HEK293 (cell line): Measurements from ENCODE around the gene DUSP14.
A peak's percentile ranks its signal among the peaks of the same experiment; 100 is the strongest.

Experiments used
- GLIS2 ChIP-seq: fragments of 450-650 bp; formaldehyde crosslinking; IDR thresholded peaks from 2 replicates; pipeline ENCODE4 v1.5.1; 2016; ENCODE audit warnings: missing biosample characterization, missing genetic modification characterization
- PRDM1 ChIP-seq: fragments of 450-650 bp; formaldehyde crosslinking; IDR thresholded peaks from 2 replicates; pipeline ENCODE4; 2016; ENCODE audit warnings: missing biosample characterization, missing genetic modification characterization
- REPIN1 ChIP-seq: fragments of 450-650 bp; formaldehyde crosslinking; IDR thresholded peaks from 2 replicates; pipeline ENCODE4 v1.5.1; 2017; ENCODE audit warnings: missing biosample characterization, missing genetic modification characterization, low read depth
- ZNF155 ChIP-seq: fragments of 450-650 bp; formaldehyde crosslinking; IDR thresholded peaks from 2 replicates; pipeline ENCODE4 v1.5.1; 2016; ENCODE audit warnings: missing biosample characterization, missing genetic modification characterization
- ZNF157 ChIP-seq: fragments of 450-650 bp; formaldehyde crosslinking; IDR thresholded peaks from 2 replicates; pipeline ENCODE4 v1.5.1; 2016; ENCODE audit warnings: missing biosample characterization, missing genetic modification characterization
- ZNF184 ChIP-seq: fragments of 450-650 bp; IDR thresholded peaks from 2 replicates; pipeline ENCODE4 v1.5.1; 2018; ENCODE audit warnings: missing biosample characterization, mild to moderate bottlenecking, missing genetic modification characterization
- ZNF214 ChIP-seq: fragments of 450-650 bp; formaldehyde crosslinking; IDR thresholded peaks from 2 replicates; pipeline ENCODE4 v1.5.1; 2017; ENCODE audit warnings: missing biosample characterization, mild to moderate bottlenecking, missing genetic modification characterization, borderline replicate concordance
- ZNF23 ChIP-seq: fragments of 450-650 bp; formaldehyde crosslinking; IDR thresholded peaks from 2 replicates; pipeline ENCODE4 v1.5.1; 2016; ENCODE audit warnings: missing biosample characterization, missing genetic modification characterization, borderline replicate concordance
- ZNF302 ChIP-seq: fragments of 450-650 bp; formaldehyde crosslinking; IDR thresholded peaks from 2 replicates; pipeline ENCODE4 v1.5.1; 2016; ENCODE audit warnings: missing biosample characterization, missing genetic modification characterization, low read depth
- ZNF354C ChIP-seq: fragments of 450-650 bp; formaldehyde crosslinking; IDR thresholded peaks from 2 replicates; pipeline ENCODE4 v1.5.1; 2016; ENCODE audit warnings: missing biosample characterization, missing genetic modification characterization, low read depth, borderline replicate concordance
- ZNF394 ChIP-seq: fragments of 450-650 bp; formaldehyde crosslinking; IDR thresholded peaks from 2 replicates; pipeline ENCODE4 v1.5.1; 2016; ENCODE audit warnings: missing biosample characterization, missing genetic modification characterization, mild to moderate bottlenecking, moderate library complexity, borderline replicate concordance
- ZNF416 ChIP-seq: fragments of 450-650 bp; formaldehyde crosslinking; IDR thresholded peaks from 2 replicates; pipeline ENCODE4 v1.5.1; 2016; ENCODE audit warnings: missing biosample characterization, missing genetic modification characterization
- ZNF423 ChIP-seq: fragments of 450-650 bp; formaldehyde crosslinking; IDR thresholded peaks from 2 replicates; pipeline ENCODE4 v1.5.1; 2016; ENCODE audit warnings: missing biosample characterization, missing genetic modification characterization
- ZNF473 ChIP-seq: fragments of 450-650 bp; formaldehyde crosslinking; IDR thresholded peaks from 2 replicates; pipeline ENCODE4 v1.5.1; 2017; ENCODE audit warnings: missing biosample characterization, missing genetic modification characterization
- TF ChIP-seq, protein P1 (sequence below): fragments of 450-650 bp; formaldehyde crosslinking; IDR thresholded peaks from 2 replicates; pipeline ENCODE4 v1.5.1; 2016; ENCODE audit warnings: missing biosample characterization, missing genetic modification characterization
- TF ChIP-seq, protein P2 (sequence below): fragments of 450-650 bp; formaldehyde crosslinking; IDR thresholded peaks from 2 replicates; pipeline ENCODE4 v1.5.1; 2016; ENCODE audit warnings: missing biosample characterization, missing genetic modification characterization
- TF ChIP-seq, protein P3 (sequence below): fragments of 450-650 bp; formaldehyde crosslinking; IDR thresholded peaks from 2 replicates; pipeline ENCODE4 v1.5.1; 2016; ENCODE audit warnings: missing biosample characterization, missing genetic modification characterization
- TF ChIP-seq, protein P4 (sequence below): fragments of 450-650 bp; formaldehyde crosslinking; IDR thresholded peaks from 2 replicates; pipeline ENCODE4 v1.5.1; 2016; ENCODE audit warnings: missing biosample characterization, missing genetic modification characterization
- TF ChIP-seq, protein P5 (sequence below): fragments of 450-650 bp; formaldehyde crosslinking; conservative IDR thresholded peaks from 2 replicates; pipeline ENCODE4 v1.5.1; 2016; ENCODE audit warnings: low read depth, missing biosample characterization, missing genetic modification characterization
- TF ChIP-seq, protein P6 (sequence below): fragments of 450-650 bp; formaldehyde crosslinking; IDR thresholded peaks from 2 replicates; pipeline ENCODE4 v1.5.1; 2016; ENCODE audit warnings: missing biosample characterization, missing genetic modification characterization
- TF ChIP-seq, protein P7 (sequence below): fragments of 450-650 bp; formaldehyde crosslinking; IDR thresholded peaks from 2 replicates; pipeline ENCODE4 v1.5.1; 2016; ENCODE audit warnings: missing biosample characterization, missing genetic modification characterization

DUSP14 gene

DNA sequence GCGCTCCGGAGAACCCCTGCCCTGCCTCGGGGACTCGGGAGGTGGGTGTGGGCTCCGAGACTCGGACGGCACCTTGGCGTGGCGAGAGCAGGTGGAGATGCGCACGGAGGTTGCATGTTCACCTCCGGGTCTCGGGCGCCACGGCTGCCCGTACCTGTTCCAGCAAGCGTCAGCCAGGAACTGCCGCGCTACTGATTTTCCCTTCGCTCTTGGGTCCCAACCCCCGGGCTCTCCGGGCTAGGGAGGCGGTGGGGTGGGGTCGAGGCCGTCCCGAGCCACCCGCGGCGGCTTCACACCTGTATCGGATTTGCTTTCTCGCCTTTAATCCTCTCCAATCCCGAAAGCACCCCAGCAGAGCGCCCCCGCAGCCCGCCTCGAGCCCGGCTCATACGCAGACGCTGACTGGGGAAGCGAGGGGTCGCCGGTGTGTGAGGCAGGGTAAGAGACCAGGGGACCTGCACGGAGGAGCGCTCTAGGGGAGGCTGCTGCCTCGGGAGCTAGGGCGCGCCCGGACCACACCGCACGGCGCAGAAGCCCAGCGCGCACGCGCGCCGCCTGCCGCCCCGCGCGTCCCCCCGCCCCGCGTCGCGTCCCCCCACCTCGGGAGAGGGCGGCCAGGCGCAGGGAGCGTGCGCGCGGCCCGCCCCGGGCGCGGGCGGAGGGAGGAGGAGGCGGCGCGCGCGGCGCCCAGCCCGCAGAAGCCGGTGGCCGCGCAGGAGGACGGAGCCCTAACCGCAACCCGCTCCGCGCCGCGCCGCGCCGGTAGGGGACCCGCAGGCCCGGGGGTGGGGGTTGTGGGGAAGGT is at the start of gene DUSP14 (continued):
- TF ChIP-seq, protein P1, sequence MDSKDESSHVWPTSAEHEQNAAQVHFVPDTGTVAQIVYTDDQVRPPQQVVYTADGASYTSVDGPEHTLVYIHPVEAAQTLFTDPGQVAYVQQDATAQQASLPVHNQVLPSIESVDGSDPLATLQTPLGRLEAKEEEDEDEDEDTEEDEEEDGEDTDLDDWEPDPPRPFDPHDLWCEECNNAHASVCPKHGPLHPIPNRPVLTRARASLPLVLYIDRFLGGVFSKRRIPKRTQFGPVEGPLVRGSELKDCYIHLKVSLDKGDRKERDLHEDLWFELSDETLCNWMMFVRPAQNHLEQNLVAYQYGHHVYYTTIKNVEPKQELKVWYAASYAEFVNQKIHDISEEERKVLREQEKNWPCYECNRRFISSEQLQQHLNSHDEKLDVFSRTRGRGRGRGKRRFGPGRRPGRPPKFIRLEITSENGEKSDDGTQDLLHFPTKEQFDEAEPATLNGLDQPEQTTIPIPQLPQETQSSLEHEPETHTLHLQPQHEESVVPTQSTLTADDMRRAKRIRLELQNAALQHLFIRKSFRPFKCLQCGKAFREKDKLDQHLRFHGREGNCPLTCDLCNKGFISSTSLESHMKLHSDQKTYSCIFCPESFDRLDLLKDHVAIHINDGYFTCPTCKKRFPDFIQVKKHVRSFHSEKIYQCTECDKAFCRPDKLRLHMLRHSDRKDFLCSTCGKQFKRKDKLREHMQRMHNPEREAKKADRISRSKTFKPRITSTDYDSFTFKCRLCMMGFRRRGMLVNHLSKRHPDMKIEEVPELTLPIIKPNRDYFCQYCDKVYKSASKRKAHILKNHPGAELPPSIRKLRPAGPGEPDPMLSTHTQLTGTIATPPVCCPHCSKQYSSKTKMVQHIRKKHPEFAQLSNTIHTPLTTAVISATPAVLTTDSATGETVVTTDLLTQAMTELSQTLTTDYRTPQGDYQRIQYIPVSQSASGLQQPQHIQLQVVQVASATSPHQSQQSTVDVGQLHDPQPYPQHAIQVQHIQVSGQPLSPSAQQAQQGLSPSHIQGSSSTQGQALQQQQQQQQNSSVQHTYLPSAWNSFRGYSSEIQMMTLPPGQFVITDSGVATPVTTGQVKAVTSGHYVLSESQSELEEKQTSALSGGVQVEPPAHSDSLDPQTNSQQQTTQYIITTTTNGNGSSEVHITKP (tag by site-specific recombination), result 0 out of 2 replicates have a peak, but pooled peaks have one; percentile 23
- TF ChIP-seq, protein P2, sequence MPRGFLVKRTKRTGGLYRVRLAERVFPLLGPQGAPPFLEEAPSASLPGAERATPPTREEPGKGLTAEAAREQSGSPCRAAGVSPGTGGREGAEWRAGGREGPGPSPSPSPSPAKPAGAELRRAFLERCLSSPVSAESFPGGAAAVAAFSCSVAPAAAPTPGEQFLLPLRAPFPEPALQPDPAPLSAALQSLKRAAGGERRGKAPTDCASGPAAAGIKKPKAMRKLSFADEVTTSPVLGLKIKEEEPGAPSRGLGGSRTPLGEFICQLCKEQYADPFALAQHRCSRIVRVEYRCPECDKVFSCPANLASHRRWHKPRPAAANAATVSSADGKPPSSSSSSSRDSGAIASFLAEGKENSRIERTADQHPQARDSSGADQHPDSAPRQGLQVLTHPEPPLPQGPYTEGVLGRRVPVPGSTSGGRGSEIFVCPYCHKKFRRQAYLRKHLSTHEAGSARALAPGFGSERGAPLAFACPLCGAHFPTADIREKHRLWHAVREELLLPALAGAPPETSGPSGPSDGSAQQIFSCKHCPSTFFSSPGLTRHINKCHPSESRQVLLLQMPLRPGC (tag by site-specific recombination), result no peak
- no peak for TF ChIP-seq ZNF302 (tag by site-specific recombination)
- TF ChIP-seq ZNF473, result no peak
- TF ChIP-seq ZNF354C, result no peak
- no peak for TF ChIP-seq ZNF157 (tag by site-specific recombination)
- TF ChIP-seq, protein P3, sequence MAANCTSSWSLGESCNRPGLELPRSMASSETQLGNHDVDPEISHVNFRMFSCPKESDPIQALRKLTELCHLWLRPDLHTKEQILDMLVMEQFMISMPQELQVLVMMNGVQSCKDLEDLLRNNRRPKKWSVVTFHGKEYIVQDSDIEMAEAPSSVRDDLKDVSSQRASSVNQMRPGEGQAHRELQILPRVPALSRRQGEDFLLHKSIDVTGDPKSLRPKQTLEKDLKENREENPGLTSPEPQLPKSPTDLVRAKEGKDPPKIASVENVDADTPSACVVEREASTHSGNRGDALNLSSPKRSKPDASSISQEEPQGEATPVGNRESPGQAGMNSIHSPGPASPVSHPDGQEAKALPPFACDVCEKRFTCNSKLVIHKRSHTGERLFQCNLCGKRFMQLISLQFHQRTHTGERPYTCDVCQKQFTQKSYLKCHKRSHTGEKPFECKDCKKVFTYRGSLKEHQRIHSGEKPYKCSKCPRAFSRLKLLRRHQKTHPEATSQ, result no peak
- TF ChIP-seq ZNF423 (tag by site-specific recombination), result no peak
- TF ChIP-seq, protein P4, sequence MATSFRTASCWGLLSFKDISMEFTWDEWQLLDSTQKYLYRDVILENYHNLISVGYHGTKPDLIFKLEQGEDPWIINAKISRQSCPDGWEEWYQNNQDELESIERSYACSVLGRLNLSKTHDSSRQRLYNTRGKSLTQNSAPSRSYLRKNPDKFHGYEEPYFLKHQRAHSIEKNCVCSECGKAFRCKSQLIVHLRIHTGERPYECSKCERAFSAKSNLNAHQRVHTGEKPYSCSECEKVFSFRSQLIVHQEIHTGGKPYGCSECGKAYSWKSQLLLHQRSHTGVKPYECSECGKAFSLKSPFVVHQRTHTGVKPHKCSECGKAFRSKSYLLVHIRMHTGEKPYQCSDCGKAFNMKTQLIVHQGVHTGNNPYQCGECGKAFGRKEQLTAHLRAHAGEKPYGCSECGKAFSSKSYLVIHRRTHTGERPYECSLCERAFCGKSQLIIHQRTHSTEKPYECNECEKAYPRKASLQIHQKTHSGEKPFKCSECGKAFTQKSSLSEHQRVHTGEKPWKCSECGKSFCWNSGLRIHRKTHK, result no peak
- TF ChIP-seq ZNF394 (tag by site-specific recombination), result no peak
- no peak for TF ChIP-seq ZNF184
- TF ChIP-seq ZNF214 (tag by site-specific recombination), result no peak
- TF ChIP-seq, protein P5, sequence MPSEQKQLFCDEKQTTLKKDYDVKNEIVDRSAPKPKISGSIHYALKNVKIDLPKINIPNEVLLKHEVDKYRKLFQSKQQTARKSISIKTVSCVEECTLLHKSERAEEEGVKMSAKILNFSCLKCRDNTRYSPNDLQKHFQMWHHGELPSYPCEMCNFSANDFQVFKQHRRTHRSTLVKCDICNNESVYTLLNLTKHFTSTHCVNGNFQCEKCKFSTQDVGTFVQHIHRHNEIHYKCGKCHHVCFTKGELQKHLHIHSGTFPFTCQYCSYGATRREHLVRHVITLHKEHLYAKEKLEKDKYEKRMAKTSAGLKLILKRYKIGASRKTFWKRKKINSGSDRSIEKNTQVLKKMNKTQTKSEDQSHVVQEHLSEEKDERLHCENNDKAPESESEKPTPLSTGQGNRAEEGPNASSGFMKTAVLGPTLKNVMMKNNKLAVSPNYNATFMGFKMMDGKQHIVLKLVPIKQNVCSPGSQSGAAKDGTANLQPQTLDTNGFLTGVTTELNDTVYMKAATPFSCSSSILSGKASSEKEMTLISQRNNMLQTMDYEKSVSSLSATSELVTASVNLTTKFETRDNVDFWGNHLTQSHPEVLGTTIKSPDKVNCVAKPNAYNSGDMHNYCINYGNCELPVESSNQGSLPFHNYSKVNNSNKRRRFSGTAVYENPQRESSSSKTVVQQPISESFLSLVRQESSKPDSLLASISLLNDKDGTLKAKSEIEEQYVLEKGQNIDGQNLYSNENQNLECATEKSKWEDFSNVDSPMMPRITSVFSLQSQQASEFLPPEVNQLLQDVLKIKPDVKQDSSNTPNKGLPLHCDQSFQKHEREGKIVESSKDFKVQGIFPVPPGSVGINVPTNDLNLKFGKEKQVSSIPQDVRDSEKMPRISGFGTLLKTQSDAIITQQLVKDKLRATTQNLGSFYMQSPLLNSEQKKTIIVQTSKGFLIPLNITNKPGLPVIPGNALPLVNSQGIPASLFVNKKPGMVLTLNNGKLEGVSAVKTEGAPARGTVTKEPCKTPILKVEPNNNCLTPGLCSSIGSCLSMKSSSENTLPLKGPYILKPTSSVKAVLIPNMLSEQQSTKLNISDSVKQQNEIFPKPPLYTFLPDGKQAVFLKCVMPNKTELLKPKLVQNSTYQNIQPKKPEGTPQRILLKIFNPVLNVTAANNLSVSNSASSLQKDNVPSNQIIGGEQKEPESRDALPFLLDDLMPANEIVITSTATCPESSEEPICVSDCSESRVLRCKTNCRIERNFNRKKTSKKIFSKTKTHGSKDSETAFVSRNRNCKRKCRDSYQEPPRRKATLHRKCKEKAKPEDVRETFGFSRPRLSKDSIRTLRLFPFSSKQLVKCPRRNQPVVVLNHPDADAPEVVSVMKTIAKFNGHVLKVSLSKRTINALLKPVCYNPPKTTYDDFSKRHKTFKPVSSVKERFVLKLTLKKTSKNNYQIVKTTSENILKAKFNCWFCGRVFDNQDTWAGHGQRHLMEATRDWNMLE, result no peak
- TF ChIP-seq ZNF416 (tag by site-specific recombination), result no peak
- no peak for TF ChIP-seq ZNF155 (tag by site-specific recombination)
- no peak for TF ChIP-seq ZNF23
- TF ChIP-seq PRDM1 (tag by site-specific recombination), result no peak
- TF ChIP-seq, protein P6, sequence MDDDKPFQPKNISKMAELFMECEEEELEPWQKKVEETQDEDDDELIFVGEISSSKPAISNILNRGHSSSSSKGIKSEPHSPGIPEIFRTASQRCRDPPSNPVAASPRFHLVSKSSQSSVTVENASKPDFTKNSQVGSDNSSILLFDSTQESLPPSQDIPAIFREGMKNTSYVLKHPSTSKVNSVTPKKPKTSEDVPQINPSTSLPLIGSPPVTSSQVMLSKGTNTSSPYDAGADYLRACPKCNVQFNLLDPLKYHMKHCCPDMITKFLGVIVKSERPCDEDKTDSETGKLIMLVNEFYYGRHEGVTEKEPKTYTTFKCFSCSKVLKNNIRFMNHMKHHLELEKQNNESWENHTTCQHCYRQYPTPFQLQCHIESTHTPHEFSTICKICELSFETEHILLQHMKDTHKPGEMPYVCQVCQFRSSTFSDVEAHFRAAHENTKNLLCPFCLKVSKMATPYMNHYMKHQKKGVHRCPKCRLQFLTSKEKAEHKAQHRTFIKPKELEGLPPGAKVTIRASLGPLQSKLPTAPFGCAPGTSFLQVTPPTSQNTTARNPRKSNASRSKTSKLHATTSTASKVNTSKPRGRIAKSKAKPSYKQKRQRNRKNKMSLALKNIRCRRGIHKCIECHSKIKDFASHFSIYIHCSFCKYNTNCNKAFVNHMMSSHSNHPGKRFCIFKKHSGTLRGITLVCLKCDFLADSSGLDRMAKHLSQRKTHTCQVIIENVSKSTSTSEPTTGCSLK (tag by site-specific recombination), result no peak
- no peak; the same call in 1 of the 2 replicates for TF ChIP-seq REPIN1 (tag by site-specific recombination)
- TF ChIP-seq, protein P7, sequence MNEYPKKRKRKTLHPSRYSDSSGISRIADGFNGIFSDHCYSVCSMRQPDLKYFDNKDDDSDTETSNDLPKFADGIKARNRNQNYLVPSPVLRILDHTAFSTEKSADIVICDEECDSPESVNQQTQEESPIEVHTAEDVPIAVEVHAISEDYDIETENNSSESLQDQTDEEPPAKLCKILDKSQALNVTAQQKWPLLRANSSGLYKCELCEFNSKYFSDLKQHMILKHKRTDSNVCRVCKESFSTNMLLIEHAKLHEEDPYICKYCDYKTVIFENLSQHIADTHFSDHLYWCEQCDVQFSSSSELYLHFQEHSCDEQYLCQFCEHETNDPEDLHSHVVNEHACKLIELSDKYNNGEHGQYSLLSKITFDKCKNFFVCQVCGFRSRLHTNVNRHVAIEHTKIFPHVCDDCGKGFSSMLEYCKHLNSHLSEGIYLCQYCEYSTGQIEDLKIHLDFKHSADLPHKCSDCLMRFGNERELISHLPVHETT (tag by site-specific recombination), result no peak
- TF ChIP-seq GLIS2 (tag by site-specific recombination), result peak; percentile 99
